K562 (cell line): ENCODE results near the gene LRRC27. TPM values are rescaled to one million over a fixed set of nuclear protein-coding genes. Genes with fewer than 3 reads are reported as not detected.

Source experiments
- ELK1 ChIP-seq: sonication (generic); formaldehyde crosslinking; IDR thresholded peaks from 2 replicates; pipeline ENCODE4 v1.8.1; 2022; ENCODE audit warnings: missing genetic modification reagents
- EP400 ChIP-seq: fragments of 450-650 bp; IDR thresholded peaks from 2 replicates; pipeline ENCODE4 v1.6.1; 2017; ENCODE audit warnings: antibody characterized with exemption, mild to moderate bottlenecking, moderate library complexity
- FOXK2 ChIP-seq, 2 experiments: fragments of 450-650 bp; IDR thresholded peaks in 1 of 2; conservative IDR thresholded peaks in 1 of 2; 2 replicates each; pipeline ENCODE4 v1.6.1; 2016; ENCODE audit warnings: low read depth in 2 of 2, mild to moderate bottlenecking in 1 of 2
- HDAC8 ChIP-seq: fragments of 450-650 bp; IDR thresholded peaks from 2 replicates; pipeline ENCODE4 v1.6.1; 2016; ENCODE audit warnings: mild to moderate bottlenecking, missing genetic modification characterization, moderate library complexity, missing compliant biosample characterization
- HEY1 ChIP-seq: fragments of 250-450 bp; sonication (Bioruptor Pico); IDR thresholded peaks from 2 replicates; pipeline ENCODE4 v1.5.0; 2020; ENCODE audit warnings: mild to moderate bottlenecking, moderate library complexity, borderline replicate concordance
- JUND ChIP-seq, 2 experiments: IDR thresholded peaks; 2 replicates in 1 of 2; 3 replicates in 1 of 2; pipeline ENCODE4 v1.6.1; 2011; ENCODE audit warnings: borderline replicate concordance in 2 of 2, low read depth in 2 of 2, low read length in 2 of 2, improper control_type of control experiment in 1 of 2, missing biosample characterization in 1 of 2, missing genetic modification characterization in 1 of 2, missing genetic modification reagents in 1 of 2
- VEZF1 ChIP-seq: fragments of 200-800 bp; sonication (Bioruptor generic); IDR thresholded peaks from 2 replicates; pipeline ENCODE4 v1.6.1; 2017; ENCODE audit warnings: missing genetic modification characterization, missing compliant biosample characterization
- ZNF655 ChIP-seq: fragments of 250-450 bp; sonication (Bioruptor Pico); IDR thresholded peaks from 2 replicates; pipeline ENCODE4 v1.5.0; 2021
- polyA plus RNA-seq, 8 experiments: library from polyadenylated mRNA; depleted of rRNA in 4 of 8; stranded (reverse) in 5 of 8; unstranded in 3 of 8; fragments of >200 nt; fragmentation: Nextera tagmentation in 2 of 8; fragmentation: Illumina TruSeq in 1 of 8; extraction: Ambion mirVana in 2 of 8; extraction: Trizol in 1 of 8; gene quantifications; 2 replicates each; pipeline versions ENCODE4 v1.2.1 to v1.2.3, GENCODE V29; 2011 to 2014; ENCODE audit warnings: inconsistent platforms in 1 of 8, missing spikeins in 1 of 8
- total RNA-seq, 7 experiments: library from RNA; depleted of rRNA in 6 of 7; stranded (reverse); fragments of >200 nt in 6 of 7; fragmentation: Illumina TruSeq in 2 of 7; extraction: Trizol in 2 of 7; gene quantifications; 2 replicates each; pipeline versions ENCODE4 v1.2.1 to v1.2.3, GENCODE V29; 2011 to 2021; ENCODE audit warnings: low replicate concordance in 1 of 7

The LRRC27 gene
- total and polyA plus RNA-seq, 9 of the 15 experiments (the other 6 are each of a cell fraction or from before 2014, with no cell fraction given) = 0.10 to 2.7 (median 1.4) TPM

GRCh38 chr10:132349766-132350165, 17.8 kb downstream of the LRRC27 start (continued):
- TF ChIP-seq FOXK2 (conservative IDR thresholded peaks at IDR 0.05 in 1 of 2, IDR thresholded peaks at IDR 0.05 in 1 of 2; ENCODE audit: low read depth in 2 of 2) (no peak), EP400 (no peak), ELK1 (CRISPR knock-in tag) (no peak), JUND (IDR thresholded peaks at IDR 0.05; ENCODE audit: borderline replicate concordance, low read depth, low read length) (no peak), JUND (tag; IDR thresholded peaks at IDR 0.05; ENCODE audit: borderline replicate concordance, low read depth, low read length) (no peak), HEY1 (CRISPR knock-in tag) (no peak), ZNF655 (CRISPR knock-in tag) (no peak), HDAC8 (tag) (no peak), VEZF1 (CRISPR knock-in tag) (no peak)
- TF ChIP-seq, all 486 proteins: peak for 0
